ENCODE data around the gene SCIN. TPM values are rescaled to one million over a fixed set of nuclear protein-coding genes. Genes with fewer than 3 reads are reported as not detected.

Gene SCIN
- polyA plus RNA-seq, 1 of the 3 experiments (the other 2 are of a cell fraction), result 0.02 TPM

DNA sequence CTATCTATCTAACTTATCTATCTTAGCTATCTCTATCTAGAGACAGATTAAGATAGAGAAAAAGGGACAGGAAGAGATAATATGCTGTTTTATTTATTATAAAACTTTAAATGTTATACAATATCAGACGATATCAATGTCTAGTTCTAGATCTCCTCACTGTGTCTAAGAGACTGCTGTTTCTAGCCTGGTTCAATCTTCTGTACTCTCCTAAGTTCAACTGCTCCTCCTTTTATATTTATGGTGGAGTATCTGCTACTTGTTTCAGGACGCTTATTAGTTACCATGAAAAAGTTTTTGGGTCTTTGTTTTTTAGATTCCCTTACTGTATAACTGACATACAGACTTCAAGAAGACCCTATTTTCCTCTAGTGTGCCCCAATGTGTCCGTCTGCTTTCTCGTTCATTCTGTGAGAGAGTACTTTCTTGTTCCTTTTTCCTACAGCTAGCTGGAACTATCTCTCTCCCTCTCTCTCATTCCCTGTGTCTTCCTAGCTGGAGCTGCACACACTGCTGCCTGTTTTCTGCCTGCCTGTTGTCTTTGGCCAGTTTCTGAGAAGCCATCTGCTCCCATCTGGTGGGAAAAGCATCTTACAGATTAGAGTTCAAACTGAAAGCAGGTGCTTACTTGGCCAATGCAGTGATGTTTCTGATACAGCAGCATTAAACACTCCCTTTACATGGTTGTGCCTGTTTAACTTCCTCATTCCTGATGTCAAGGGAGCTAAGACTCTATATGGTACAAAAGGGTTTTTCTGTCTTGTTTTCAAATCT, 67.5 kb downstream of the SCIN start (continued):
- TF ChIP-seq, protein P1, sequence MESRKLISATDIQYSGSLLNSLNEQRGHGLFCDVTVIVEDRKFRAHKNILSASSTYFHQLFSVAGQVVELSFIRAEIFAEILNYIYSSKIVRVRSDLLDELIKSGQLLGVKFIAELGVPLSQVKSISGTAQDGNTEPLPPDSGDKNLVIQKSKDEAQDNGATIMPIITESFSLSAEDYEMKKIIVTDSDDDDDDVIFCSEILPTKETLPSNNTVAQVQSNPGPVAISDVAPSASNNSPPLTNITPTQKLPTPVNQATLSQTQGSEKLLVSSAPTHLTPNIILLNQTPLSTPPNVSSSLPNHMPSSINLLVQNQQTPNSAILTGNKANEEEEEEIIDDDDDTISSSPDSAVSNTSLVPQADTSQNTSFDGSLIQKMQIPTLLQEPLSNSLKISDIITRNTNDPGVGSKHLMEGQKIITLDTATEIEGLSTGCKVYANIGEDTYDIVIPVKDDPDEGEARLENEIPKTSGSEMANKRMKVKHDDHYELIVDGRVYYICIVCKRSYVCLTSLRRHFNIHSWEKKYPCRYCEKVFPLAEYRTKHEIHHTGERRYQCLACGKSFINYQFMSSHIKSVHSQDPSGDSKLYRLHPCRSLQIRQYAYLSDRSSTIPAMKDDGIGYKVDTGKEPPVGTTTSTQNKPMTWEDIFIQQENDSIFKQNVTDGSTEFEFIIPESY (IDR thresholded peaks at IDR 0.05; ENCODE audit: borderline replicate concordance, low read depth), result no peak
- TF ChIP-seq, protein P2, sequence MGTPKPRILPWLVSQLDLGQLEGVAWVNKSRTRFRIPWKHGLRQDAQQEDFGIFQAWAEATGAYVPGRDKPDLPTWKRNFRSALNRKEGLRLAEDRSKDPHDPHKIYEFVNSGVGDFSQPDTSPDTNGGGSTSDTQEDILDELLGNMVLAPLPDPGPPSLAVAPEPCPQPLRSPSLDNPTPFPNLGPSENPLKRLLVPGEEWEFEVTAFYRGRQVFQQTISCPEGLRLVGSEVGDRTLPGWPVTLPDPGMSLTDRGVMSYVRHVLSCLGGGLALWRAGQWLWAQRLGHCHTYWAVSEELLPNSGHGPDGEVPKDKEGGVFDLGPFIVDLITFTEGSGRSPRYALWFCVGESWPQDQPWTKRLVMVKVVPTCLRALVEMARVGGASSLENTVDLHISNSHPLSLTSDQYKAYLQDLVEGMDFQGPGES (IDR thresholded peaks at IDR 0.05; ENCODE audit: low read depth, low read length), result no peak

DNA sequence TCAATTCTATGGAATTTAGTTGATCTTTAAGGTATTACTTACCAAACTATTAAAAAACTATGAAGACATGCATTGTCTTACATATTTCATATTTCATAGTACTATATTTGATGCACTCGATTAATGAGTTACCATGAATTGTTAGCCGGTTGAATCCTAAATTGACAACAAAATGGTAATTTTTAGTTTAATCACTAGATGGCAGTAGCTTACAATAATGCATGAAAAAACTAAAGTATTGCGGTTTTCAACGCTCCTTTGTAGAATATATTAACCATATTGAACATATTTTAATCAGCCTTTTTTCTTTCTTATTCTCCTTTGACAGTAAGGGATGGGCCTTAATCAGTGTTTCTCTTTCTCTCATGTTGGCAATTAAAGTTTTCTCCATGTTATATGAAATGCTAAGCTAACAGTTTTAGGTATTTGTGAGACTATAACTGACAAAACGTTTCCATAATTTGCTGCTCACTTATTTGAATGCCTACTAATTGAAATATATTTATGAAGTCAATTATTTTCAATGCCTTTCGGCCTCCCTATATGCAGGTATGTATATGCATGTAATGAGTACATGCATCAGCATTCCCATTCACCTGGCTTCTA, 68.4 kb downstream of the SCIN start:
- no peaks in the 10 kb centered on the region; the same call in 1 of the 2 replicates for H3K27me3 ChIP-seq (ENCODE audit: insufficient read depth)
- H3F3A ChIP-seq (replicated peaks; ENCODE audit: insufficient read depth), result peaks cover 17% of the 10 kb centered on the region
- no peaks in the 10 kb centered on the region for H3K9me3 ChIP-seq
- H3K9ac ChIP-seq, result no peak overlapping the region
- CTCF ChIA-PET, result interaction anchor here (0.7 to 2.6 kb wide), 38 partner anchors 9 to 628 kb away, joined by 3 to 27 read pairs (median 4); no protein-coding TSS in a partner anchor
- peak; percentile 39 for DNase-seq
- no peak overlapping the region for H3K4me2 ChIP-seq
- H3K4me1 ChIP-seq (ENCODE audit: control insufficient read depth in 1 of 2, insufficient read depth in 2 of 2, low read depth in 1 of 2, low read length in 1 of 2), result peaks cover 0 to 6% of the 10 kb centered on the region in 2 experiments; a peak in 3 of 4 replicates
- POLR2A ChIA-PET, result no interaction called here
- no peaks in the 10 kb centered on the region for H3K79me2 ChIP-seq (ENCODE audit: insufficient read depth)
- peak overlapping the region; percentile 5; the same call in 1 of the 2 replicates for H2AFZ ChIP-seq (ENCODE audit: low read depth)
- H3K4me3 ChIP-seq (ENCODE audit: low read depth in 2 of 2, low read length in 1 of 2), result no peak overlapping the region
- H3K9me2 ChIP-seq, result no peaks in the 10 kb centered on the region
- H3K36me3 ChIP-seq (replicated peaks in 1 of 2; ENCODE audit: control insufficient read depth in 1 of 2, insufficient read depth in 2 of 2, low read length in 1 of 2), result no peaks in the 10 kb centered on the region
- no peaks in the 10 kb centered on the region for H4K20me1 ChIP-seq (ENCODE audit: insufficient read depth)
- 10% methylated on average over 6 of the region's 6 CpGs for WGBS (ENCODE audit: low lambda C conversion rate)
- H3K27ac ChIP-seq (ENCODE audit: low read depth in 2 of 2, low read length in 1 of 2), result no peak overlapping the region
- TF ChIP-seq EZH2phosphoT487 (IDR thresholded peaks at IDR 0.05; ENCODE audit: borderline replicate concordance, low read depth), result no peak
- TF ChIP-seq ELF1 (IDR thresholded peaks at IDR 0.05), result no peak
- no peak for TF ChIP-seq FOXJ3 (CRISPR knock-in tag; IDR thresholded peaks at IDR 0.05)
- no peak for TF ChIP-seq JUND (IDR thresholded peaks at IDR 0.05)
- TF ChIP-seq GATA2 (CRISPR knock-in tag; IDR thresholded peaks at IDR 0.05), result no peak
- no peak for TF ChIP-seq MXI1 (IDR thresholded peaks at IDR 0.05; ENCODE audit: low read depth, low read length)
- TF ChIP-seq, protein P3, sequence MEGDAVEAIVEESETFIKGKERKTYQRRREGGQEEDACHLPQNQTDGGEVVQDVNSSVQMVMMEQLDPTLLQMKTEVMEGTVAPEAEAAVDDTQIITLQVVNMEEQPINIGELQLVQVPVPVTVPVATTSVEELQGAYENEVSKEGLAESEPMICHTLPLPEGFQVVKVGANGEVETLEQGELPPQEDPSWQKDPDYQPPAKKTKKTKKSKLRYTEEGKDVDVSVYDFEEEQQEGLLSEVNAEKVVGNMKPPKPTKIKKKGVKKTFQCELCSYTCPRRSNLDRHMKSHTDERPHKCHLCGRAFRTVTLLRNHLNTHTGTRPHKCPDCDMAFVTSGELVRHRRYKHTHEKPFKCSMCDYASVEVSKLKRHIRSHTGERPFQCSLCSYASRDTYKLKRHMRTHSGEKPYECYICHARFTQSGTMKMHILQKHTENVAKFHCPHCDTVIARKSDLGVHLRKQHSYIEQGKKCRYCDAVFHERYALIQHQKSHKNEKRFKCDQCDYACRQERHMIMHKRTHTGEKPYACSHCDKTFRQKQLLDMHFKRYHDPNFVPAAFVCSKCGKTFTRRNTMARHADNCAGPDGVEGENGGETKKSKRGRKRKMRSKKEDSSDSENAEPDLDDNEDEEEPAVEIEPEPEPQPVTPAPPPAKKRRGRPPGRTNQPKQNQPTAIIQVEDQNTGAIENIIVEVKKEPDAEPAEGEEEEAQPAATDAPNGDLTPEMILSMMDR (IDR thresholded peaks at IDR 0.05), result peak; percentile 89
- TF ChIP-seq NFIC (IDR thresholded peaks at IDR 0.05; ENCODE audit: borderline replicate concordance), result no peak
- no peak for TF ChIP-seq TEAD4 (IDR thresholded peaks at IDR 0.05; ENCODE audit: borderline replicate concordance, insufficient read depth)
- no peak for TF ChIP-seq SIN3A (IDR thresholded peaks at IDR 0.05; ENCODE audit: borderline replicate concordance, low read depth, low read length)
- TF ChIP-seq POLR2AphosphoS5 (IDR thresholded peaks at IDR 0.05; ENCODE audit: low read depth, low read length), result no peak
- TF ChIP-seq, protein P4, sequence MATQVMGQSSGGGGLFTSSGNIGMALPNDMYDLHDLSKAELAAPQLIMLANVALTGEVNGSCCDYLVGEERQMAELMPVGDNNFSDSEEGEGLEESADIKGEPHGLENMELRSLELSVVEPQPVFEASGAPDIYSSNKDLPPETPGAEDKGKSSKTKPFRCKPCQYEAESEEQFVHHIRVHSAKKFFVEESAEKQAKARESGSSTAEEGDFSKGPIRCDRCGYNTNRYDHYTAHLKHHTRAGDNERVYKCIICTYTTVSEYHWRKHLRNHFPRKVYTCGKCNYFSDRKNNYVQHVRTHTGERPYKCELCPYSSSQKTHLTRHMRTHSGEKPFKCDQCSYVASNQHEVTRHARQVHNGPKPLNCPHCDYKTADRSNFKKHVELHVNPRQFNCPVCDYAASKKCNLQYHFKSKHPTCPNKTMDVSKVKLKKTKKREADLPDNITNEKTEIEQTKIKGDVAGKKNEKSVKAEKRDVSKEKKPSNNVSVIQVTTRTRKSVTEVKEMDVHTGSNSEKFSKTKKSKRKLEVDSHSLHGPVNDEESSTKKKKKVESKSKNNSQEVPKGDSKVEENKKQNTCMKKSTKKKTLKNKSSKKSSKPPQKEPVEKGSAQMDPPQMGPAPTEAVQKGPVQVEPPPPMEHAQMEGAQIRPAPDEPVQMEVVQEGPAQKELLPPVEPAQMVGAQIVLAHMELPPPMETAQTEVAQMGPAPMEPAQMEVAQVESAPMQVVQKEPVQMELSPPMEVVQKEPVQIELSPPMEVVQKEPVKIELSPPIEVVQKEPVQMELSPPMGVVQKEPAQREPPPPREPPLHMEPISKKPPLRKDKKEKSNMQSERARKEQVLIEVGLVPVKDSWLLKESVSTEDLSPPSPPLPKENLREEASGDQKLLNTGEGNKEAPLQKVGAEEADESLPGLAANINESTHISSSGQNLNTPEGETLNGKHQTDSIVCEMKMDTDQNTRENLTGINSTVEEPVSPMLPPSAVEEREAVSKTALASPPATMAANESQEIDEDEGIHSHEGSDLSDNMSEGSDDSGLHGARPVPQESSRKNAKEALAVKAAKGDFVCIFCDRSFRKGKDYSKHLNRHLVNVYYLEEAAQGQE (IDR thresholded peaks at IDR 0.05; ENCODE audit: low read depth, low read length), result no peak
- no peak for TF ChIP-seq YY1 (IDR thresholded peaks at IDR 0.05; ENCODE audit: low read depth)
- no peak for TF ChIP-seq RCOR1 (IDR thresholded peaks at IDR 0.05; ENCODE audit: low read length)
- no peak for TF ChIP-seq MEF2A (IDR thresholded peaks at IDR 0.05; ENCODE audit: borderline replicate concordance, low read depth)
- TF ChIP-seq, protein P5, sequence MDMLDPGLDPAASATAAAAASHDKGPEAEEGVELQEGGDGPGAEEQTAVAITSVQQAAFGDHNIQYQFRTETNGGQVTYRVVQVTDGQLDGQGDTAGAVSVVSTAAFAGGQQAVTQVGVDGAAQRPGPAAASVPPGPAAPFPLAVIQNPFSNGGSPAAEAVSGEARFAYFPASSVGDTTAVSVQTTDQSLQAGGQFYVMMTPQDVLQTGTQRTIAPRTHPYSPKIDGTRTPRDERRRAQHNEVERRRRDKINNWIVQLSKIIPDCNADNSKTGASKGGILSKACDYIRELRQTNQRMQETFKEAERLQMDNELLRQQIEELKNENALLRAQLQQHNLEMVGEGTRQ (IDR thresholded peaks at IDR 0.05; ENCODE audit: borderline replicate concordance, low read depth, low read length), result no peak
- TF ChIP-seq CHD2 (IDR thresholded peaks at IDR 0.05; ENCODE audit: low read length, partially characterized antibody), result no peak
- TF ChIP-seq RXRA (IDR thresholded peaks at IDR 0.05; ENCODE audit: borderline replicate concordance, low read depth), result no peak

Data from SK-N-SH (cell line).